T-helper 17 cell (primary cell): ENCODE measurements around the gene GAB1. TPM values are rescaled to one million over a fixed set of nuclear protein-coding genes. Genes with fewer than 3 reads are reported as not detected.

ENCODE experiments used
- ATAC-seq: fragments of 150-1000 bp; cut with Tn5 transposase; 2 replicates; pipeline ENCODE4 v1.10.0; 2021; ENCODE audit warnings: mild to moderate bottlenecking, moderate library complexity
- DNase-seq, 3 donors: peaks; one replicate each; pipeline versions ENCODE4 v3.0.0 to v3.0.0-alpha.2; 2020 to 2021
- H3K9me3 ChIP-seq: one replicate; pipeline ENCODE4 v1.7.0; 2013; ENCODE audit warnings: low read length, mild to moderate bottlenecking; ENCODE audit not compliant: control insufficient read depth, poor library complexity, severe bottlenecking
- H3K27ac Mint-ChIP-seq: one replicate; pipeline ENCODE4 v1.8.0; 2022; ENCODE audit warnings: mild to moderate bottlenecking, moderate library complexity, mixed read lengths
- H3K27me3 Mint-ChIP-seq: one replicate; pipeline ENCODE4 v1.8.0; 2022; ENCODE audit warnings: mixed read lengths
- H3K36me3 Mint-ChIP-seq: one replicate; pipeline ENCODE4 v1.8.0; 2022; ENCODE audit warnings: low read depth, mixed read lengths
- H3K4me1 Mint-ChIP-seq: one replicate; pipeline ENCODE4 v1.8.0; 2022; ENCODE audit warnings: mild to moderate bottlenecking, mixed read lengths
- H3K4me3 Mint-ChIP-seq: one replicate; pipeline ENCODE4 v1.8.0; 2022; ENCODE audit warnings: mild to moderate bottlenecking, moderate library complexity, mixed read lengths
- total RNA-seq, 4 donors: library from RNA in 2 of 4; stranded (reverse) in 2 of 4; gene quantifications; one replicate each; pipeline ENCODE4 v1.2.3 and lab custom pipeline; 2022 to 2026

GAB1 gene
- total RNA-seq, 2 donors from 2014 or later = 2.0 to 3.5 TPM

GRCh38 chr4:143517764-143518163 lies 181.1 kb downstream of the GAB1 start:
- peaks cover 42% of the 10 kb centered on the region for H3K4me1 Mint-ChIP-seq
- DNase-seq = no peak
- ATAC-seq = no peak
- H3K36me3 Mint-ChIP-seq = peaks cover 7% of the 10 kb centered on the region
- H3K4me3 Mint-ChIP-seq = no peak overlapping the region
- H3K9me3 ChIP-seq = no peaks in the 10 kb centered on the region
- H3K27ac Mint-ChIP-seq = no peak overlapping the region
- H3K27me3 Mint-ChIP-seq = no peaks in the 10 kb centered on the region

Other genes starting within 250 kb of the GAB1 start
- 10 to 100 TPM; 27.0 to 37.3 TPM for gene USP38, start 152.0 kb upstream of the GAB1 start, total RNA-seq
- 10 to 100 TPM; 64.1 to 66.3 TPM for gene SMARCA5, start 176.8 kb downstream of the GAB1 start, total RNA-seq